ENCODE results near the gene SUSD6.

Gene SUSD6

DNA sequence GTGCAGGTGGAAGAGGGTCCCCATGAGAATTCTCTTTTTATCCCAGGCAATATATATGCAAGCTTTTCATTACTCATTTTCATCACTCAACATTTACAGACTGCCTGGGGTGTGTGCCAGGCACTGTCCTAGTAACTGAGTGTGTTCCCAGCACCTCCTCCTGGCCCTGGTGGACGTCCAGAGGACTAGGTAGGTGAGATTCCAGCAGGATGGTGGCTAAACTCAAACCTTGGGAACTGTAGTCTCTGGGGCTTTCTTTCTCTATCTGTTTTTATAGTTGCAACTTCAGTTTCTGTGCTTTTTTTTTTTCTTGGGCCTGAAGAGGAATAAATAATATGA, 63.8 kb downstream of the SUSD6 start:
- H3K4me3 ChIP-seq (replicated peaks; ENCODE audit: low read depth, low read length), result no peak overlapping the region
- TF ChIP-seq, protein P1, sequence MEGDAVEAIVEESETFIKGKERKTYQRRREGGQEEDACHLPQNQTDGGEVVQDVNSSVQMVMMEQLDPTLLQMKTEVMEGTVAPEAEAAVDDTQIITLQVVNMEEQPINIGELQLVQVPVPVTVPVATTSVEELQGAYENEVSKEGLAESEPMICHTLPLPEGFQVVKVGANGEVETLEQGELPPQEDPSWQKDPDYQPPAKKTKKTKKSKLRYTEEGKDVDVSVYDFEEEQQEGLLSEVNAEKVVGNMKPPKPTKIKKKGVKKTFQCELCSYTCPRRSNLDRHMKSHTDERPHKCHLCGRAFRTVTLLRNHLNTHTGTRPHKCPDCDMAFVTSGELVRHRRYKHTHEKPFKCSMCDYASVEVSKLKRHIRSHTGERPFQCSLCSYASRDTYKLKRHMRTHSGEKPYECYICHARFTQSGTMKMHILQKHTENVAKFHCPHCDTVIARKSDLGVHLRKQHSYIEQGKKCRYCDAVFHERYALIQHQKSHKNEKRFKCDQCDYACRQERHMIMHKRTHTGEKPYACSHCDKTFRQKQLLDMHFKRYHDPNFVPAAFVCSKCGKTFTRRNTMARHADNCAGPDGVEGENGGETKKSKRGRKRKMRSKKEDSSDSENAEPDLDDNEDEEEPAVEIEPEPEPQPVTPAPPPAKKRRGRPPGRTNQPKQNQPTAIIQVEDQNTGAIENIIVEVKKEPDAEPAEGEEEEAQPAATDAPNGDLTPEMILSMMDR (IDR thresholded peaks at IDR 0.05; ENCODE audit: low read length, missing control alignments), result no peak
- DNase-seq (ENCODE audit: low read depth), result no peak

DNA sequence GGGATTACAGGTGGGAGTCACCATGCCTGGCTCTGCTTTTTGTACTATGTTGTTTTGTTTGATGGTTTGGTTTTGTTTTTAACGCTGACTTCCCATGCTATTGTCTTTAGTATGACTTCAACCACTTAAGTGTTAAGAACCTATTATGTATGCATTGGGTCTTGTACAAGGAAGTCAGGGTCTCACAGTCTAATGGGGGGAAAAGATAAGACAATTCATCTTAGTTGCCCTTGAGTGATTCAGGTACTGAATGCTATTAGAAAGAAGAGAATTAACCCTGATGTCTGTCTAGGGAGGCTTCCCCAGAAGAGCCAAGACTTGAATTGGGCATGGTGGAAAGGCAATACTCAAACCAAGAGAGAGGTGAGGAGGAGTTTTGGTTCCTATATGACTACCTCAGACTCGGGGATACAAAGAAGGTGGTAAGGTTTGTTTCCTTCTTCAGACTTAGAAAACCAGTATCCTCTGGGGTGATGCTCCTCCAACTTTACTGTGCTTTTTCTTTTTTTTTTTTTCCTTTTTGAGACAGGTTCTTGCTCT, 64.6 kb downstream of the SUSD6 start:
- TF ChIP-seq, protein P1 (IDR thresholded peaks at IDR 0.05; ENCODE audit: low read length, missing control alignments), result no peak
- H3K4me3 ChIP-seq (replicated peaks; ENCODE audit: low read depth, low read length), result no peak overlapping the region
- DNase-seq (ENCODE audit: low read depth), result no peak

DNA sequence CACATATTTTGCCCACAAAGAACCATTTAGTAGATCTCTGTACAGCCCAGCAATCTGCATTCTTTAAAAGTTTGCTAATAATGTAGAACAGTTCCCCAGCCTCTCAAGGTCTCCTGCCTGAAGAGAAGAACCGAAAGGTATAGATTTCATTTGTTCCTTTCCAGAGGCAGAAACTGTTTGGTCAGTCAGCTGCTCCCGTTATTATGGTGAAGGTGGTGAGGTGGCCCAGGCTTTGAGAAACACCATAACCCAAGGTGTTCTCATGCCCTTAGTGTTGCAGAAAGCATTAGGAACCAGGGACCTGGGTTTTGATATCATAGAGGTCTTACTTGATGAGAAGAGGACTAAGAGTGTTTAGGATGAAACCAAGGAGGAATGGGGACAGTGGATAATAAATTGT, 65.3 kb downstream of the SUSD6 start:
- TF ChIP-seq, protein P1 (IDR thresholded peaks at IDR 0.05; ENCODE audit: low read length, missing control alignments), result no peak
- no peak for DNase-seq (ENCODE audit: low read depth)
- no peak overlapping the region for H3K4me3 ChIP-seq (replicated peaks; ENCODE audit: low read depth, low read length)

DNA sequence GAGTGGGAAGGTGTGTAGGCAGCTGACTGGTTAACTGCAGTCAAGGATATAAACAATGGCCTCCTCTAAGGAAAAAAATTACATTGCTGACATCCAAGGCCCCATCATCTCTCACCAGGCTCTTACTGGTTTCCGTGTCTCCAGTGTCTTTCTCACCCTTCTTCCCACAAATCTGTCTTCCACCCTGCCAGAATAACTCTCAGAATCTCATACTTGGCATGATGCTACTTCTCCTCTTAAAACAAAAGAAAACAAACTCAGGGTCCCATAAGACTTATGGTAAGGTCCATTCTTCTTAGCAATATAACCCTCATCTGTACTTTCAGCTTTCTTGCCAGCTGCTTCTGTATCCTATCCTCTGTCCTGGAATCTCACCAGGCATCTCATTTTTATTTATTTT, 68.9 kb downstream of the SUSD6 start:
- TF ChIP-seq, protein P1 (IDR thresholded peaks at IDR 0.05; ENCODE audit: low read length, missing control alignments), result no peak
- no peak for DNase-seq (ENCODE audit: low read depth)

DNA sequence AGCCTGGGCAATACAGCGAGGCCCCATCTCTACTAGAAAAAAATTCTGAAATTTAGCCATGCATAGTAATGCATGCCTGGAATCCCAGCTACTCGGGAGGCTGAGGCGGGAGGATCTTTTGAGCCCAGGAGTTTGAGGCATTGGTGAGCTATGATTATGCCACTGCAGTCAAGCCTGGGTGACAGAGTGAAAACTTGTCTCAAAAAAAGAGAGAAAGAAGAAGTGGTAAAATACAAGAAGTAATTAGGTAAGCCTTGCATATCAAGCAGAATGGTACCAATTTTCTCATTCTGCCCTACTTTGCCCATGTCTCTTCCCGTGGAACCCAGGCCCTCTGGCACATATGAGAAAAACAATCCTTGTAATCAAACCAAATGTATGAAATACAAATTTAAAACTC, 70.7 kb downstream of the SUSD6 start:
- TF ChIP-seq, protein P1 (IDR thresholded peaks at IDR 0.05; ENCODE audit: low read length, missing control alignments), result no peak
- H3K4me3 ChIP-seq (replicated peaks; ENCODE audit: low read depth, low read length), result no peak overlapping the region

More for the DNA sequence above, 68.9 kb downstream of the SUSD6 start:
- H3K4me3 ChIP-seq (replicated peaks; ENCODE audit: low read depth, low read length), result no peak overlapping the region

DNA sequence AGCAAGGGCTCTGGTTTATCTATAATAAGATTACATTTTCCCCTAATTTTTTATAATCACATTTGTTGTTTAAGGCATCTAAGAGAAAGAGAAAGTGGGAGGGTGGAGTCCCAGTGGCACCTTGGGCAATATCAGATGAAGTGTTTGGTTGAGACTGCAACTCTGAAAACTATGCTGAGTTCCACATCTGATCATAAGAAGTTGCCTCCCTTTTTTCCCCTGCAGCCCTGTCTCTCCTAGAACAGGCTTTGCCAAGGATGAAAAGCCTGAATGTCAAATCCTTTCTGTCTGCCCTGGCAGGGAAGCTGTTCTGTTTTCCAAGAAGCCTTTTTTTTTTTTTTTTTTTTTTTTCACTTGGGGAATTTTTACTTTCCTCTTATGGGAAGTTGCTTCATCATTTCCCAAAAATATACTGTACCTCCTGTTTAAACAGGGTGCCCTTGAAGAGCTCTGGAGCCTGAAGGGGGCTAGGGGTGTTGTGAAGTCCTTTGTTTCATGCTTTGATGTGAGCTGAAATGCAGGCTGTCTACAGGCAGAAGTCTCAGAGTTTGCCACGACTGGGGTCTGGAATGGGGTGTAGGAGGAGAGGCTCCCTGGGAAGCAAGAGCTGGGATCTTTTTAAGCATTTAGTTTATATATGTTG, 71.3 kb downstream of the SUSD6 start:
- TF ChIP-seq, protein P1 (IDR thresholded peaks at IDR 0.05; ENCODE audit: low read length, missing control alignments), result no peak
- peak; percentile 76 for DNase-seq (ENCODE audit: low read depth)

More for the DNA sequence above, 70.7 kb downstream of the SUSD6 start:
- no peak for DNase-seq (ENCODE audit: low read depth)

DNA sequence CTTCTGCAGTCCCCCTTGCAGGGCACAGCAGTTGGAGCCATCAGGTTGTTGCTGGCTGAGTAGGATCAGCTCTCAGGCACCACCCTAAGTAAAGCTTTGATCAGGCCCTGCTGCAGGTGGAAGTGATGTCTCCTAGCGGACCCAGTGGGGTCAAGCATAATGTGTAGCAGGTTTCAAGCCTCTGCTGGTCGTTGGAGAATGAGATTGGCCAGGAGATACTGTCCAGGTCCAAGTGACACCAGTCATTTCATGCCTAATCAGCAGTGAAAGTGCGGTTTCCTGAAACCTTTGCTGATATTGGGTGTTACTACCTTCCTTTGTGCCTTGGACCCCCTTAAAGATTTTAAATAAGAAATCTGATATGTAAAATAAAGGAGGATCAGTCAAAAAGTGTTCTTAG, 72.6 kb downstream of the SUSD6 start:
- TF ChIP-seq, protein P1 (IDR thresholded peaks at IDR 0.05; ENCODE audit: low read length, missing control alignments), result no peak
- H3K4me3 ChIP-seq (replicated peaks; ENCODE audit: low read depth, low read length), result no peak overlapping the region
- DNase-seq (ENCODE audit: low read depth), result no peak

More for the DNA sequence above, 71.3 kb downstream of the SUSD6 start:
- no peak overlapping the region for H3K4me3 ChIP-seq (replicated peaks; ENCODE audit: low read depth, low read length)
